CD14-positive monocyte (primary cell): ENCODE measurements around the gene CMYA5. TPM values are rescaled to one million over a fixed set of nuclear protein-coding genes. Genes with fewer than 3 reads are reported as not detected.

Source experiments
- DNase-seq, 3 donors: peaks; one replicate each; pipeline ENCODE4 v3.0.0-alpha.2; 2011 to 2022
- H2AFZ ChIP-seq: 2 replicates; pipeline ENCODE4 v1.6.0; 2012; ENCODE audit warnings: mild to moderate bottlenecking, low read depth, low read length, inconsistent platforms; ENCODE audit not compliant: insufficient read depth, poor library complexity, severe bottlenecking
- H3K27ac ChIP-seq, 2 donors: 1 replicate in 1 of 2; 2 replicates in 1 of 2; pipeline ENCODE4 v1.5.1; 2012 to 2013; ENCODE audit warnings: low read length in 2 of 2, control low read depth in 1 of 2, inconsistent platforms in 1 of 2, low read depth in 1 of 2, mild to moderate bottlenecking in 1 of 2
- H3K27me3 ChIP-seq, 2 donors: one replicate each; pipeline versions ENCODE4 v1.6.0 to v1.6.1; 2011 to 2013; ENCODE audit warnings: low read length in 2 of 2; ENCODE audit not compliant: control insufficient read depth in 2 of 2, insufficient read depth in 2 of 2
- H3K36me3 ChIP-seq, 2 donors: replicated peaks in 1 of 2; 1 replicate in 1 of 2; 2 replicates in 1 of 2; pipeline versions ENCODE4 v1.5.1 to v1.6.1; 2012 to 2013; ENCODE audit warnings: low read length in 2 of 2, control low read depth in 1 of 2, inconsistent platforms in 1 of 2, mild to moderate bottlenecking in 1 of 2; ENCODE audit not compliant: insufficient read depth in 2 of 2, control insufficient read depth in 1 of 2
- H3K4me1 ChIP-seq, 2 donors: 1 replicate in 1 of 2; 2 replicates in 1 of 2; pipeline versions ENCODE4 v1.5.1 to v1.6.1; 2012 to 2013; ENCODE audit warnings: low read length in 2 of 2, control low read depth in 1 of 2, inconsistent platforms in 1 of 2, mild to moderate bottlenecking in 1 of 2, moderate library complexity in 1 of 2; ENCODE audit not compliant: insufficient read depth in 2 of 2, control insufficient read depth in 1 of 2
- H3K4me2 ChIP-seq: replicated peaks from 2 replicates; pipeline ENCODE3; 2012; ENCODE audit warnings: low read length, moderate library complexity, mild to moderate bottlenecking; ENCODE audit not compliant: poor library complexity, severe bottlenecking; ENCODE audit errors: extremely low read depth
- H3K4me3 ChIP-seq, 3 experiments: fragments of 200-600 bp in 1 of 3; sonication (generic) in 1 of 3; replicated peaks in 1 of 3; 1 replicate in 2 of 3; 2 replicates in 1 of 3; pipeline ENCODE4 v1.5.1; 2011 to 2013; ENCODE audit warnings: low read length in 3 of 3, mild to moderate bottlenecking in 3 of 3, control low read depth in 2 of 3, low read depth in 2 of 3, inconsistent platforms in 1 of 3, moderate library complexity in 1 of 3
- H3K79me2 ChIP-seq: 2 replicates; pipeline ENCODE4 v1.6.0; 2012; ENCODE audit warnings: mild to moderate bottlenecking, control low read depth, inconsistent platforms, low read length, moderate library complexity; ENCODE audit not compliant: insufficient read depth
- H3K9ac ChIP-seq: 2 replicates; pipeline ENCODE4 v1.6.0; 2017; ENCODE audit warnings: low read length, mild to moderate bottlenecking; ENCODE audit not compliant: insufficient read depth, poor library complexity, severe bottlenecking
- H3K9me3 ChIP-seq, 2 donors: replicated peaks in 1 of 2; 1 replicate in 1 of 2; 2 replicates in 1 of 2; pipeline versions ENCODE4 v1.5.1 to v1.6.1; 2012 to 2013; ENCODE audit warnings: low read length in 2 of 2, control low read depth in 1 of 2; ENCODE audit not compliant: control insufficient read depth in 1 of 2, insufficient read depth in 1 of 2
- H4K20me1 ChIP-seq: 2 replicates; pipeline ENCODE4 v1.6.0; 2012; ENCODE audit warnings: mild to moderate bottlenecking, low read length, control low read depth, moderate library complexity; ENCODE audit not compliant: insufficient read depth
- H3K27ac Mint-ChIP-seq, 7 donors: one replicate each; pipeline ENCODE4 v1.8.0; 2020; ENCODE audit warnings: mild to moderate bottlenecking in 7 of 7, mixed read lengths in 7 of 7, moderate library complexity in 6 of 7, inconsistent platforms in 2 of 7
- H3K27me3 Mint-ChIP-seq, 3 donors: one replicate each; pipeline ENCODE4 v1.8.0; 2021 to 2022; ENCODE audit warnings: low read depth in 3 of 3, mild to moderate bottlenecking in 3 of 3, mixed read lengths in 3 of 3, moderate library complexity in 3 of 3, inconsistent platforms in 1 of 3
- H3K36me3 Mint-ChIP-seq, 2 donors: one replicate each; pipeline ENCODE4 v1.8.0; 2020; ENCODE audit warnings: mixed read lengths in 2 of 2, inconsistent platforms in 1 of 2, mild to moderate bottlenecking in 1 of 2
- H3K4me1 Mint-ChIP-seq: one replicate; pipeline ENCODE4 v1.8.0; 2020; ENCODE audit warnings: mild to moderate bottlenecking, mixed read lengths
- H3K4me3 Mint-ChIP-seq, 2 donors: one replicate each; pipeline ENCODE4 v1.8.0; 2020; ENCODE audit warnings: mild to moderate bottlenecking in 2 of 2, mixed read lengths in 2 of 2, moderate library complexity in 1 of 2
- H3K9me3 Mint-ChIP-seq, 7 donors: one replicate each; pipeline ENCODE4 v1.8.0; 2020 to 2022; ENCODE audit warnings: mixed read lengths in 7 of 7, mild to moderate bottlenecking in 6 of 7, moderate library complexity in 6 of 7, inconsistent platforms in 2 of 7
- CTCF ChIP-seq: fragments of 200-600 bp; IDR thresholded peaks from one replicate; pipeline ENCODE4 v1.8.0; 2022; ENCODE audit warnings: antibody characterized with exemption, mild to moderate bottlenecking
- WGBS: methylation state at CpG from one replicate; pipeline ENCODE4 v1.1.5; 2013; ENCODE audit warnings: missing lambda C conversion rate; ENCODE audit not compliant: insufficient coverage; 5-methylcytosine and 5-hydroxymethylcytosine counted together
- intact Hi-C, 2 donors: fragments of 100-400 bp; cut with micrococcal nuclease; formaldehyde crosslinking; loops; one replicate each; pipeline versions ENCODE4 v1.15.0 to v1.15.1; 2023
- polyA plus RNA-seq, 3 donors: library from polyadenylated mRNA; depleted of rRNA in 1 of 3; unstranded in 2 of 3; stranded (reverse) in 1 of 3; fragments of 300-500 nt in 2 of 3; fragments of >200 nt in 1 of 3; fragmentation: Illumina TruSeq in 2 of 3; gene quantifications; 1 replicate in 2 of 3; 2 replicates in 1 of 3; pipeline ENCODE4 v1.2.3, GENCODE V29; 2012 to 2021

The CMYA5 gene
- polyA plus RNA-seq, 3 donors, result 0.01 to 0.17 TPM; not detected in 1

GRCh38 chr5:79806741-79807140, 117.1 kb downstream of the CMYA5 start:
- no peak for TF ChIP-seq CTCF
- no peak overlapping the region for H3K27ac Mint-ChIP-seq
- H3K9me3 Mint-ChIP-seq, result peaks cover 0 to 2% (median 0%) of the 10 kb centered on the region in 7 donors

GRCh38 chr5:79809743-79810142, 120.1 kb downstream of the CMYA5 start:
- no peaks in the 10 kb centered on the region for H3K36me3 ChIP-seq
- peaks cover 0 to 2% (median 0%) of the 10 kb centered on the region in 7 donors for H3K9me3 Mint-ChIP-seq
- no peaks in the 10 kb centered on the region for H3K9me3 ChIP-seq
- no peak overlapping the region for H2AFZ ChIP-seq
- no peaks in the 10 kb centered on the region for H4K20me1 ChIP-seq
- H3K27me3 Mint-ChIP-seq, result no peaks in the 10 kb centered on the region
- WGBS, result 94% methylated on average over 2 of the region's 3 CpGs
- no peak overlapping the region for H3K4me2 ChIP-seq
- H3K79me2 ChIP-seq, result no peaks in the 10 kb centered on the region
- no peak overlapping the region for H3K27ac Mint-ChIP-seq
- no peak overlapping the region for H3K27ac ChIP-seq
- no peaks in the 10 kb centered on the region for H3K4me1 ChIP-seq
- no peak overlapping the region for H3K4me3 Mint-ChIP-seq
- intact Hi-C loops, result no loop called here
- H3K27me3 ChIP-seq, result no peaks in the 10 kb centered on the region
- no peak for DNase-seq
- no peak overlapping the region for H3K4me3 ChIP-seq
- no peaks in the 10 kb centered on the region for H3K36me3 Mint-ChIP-seq
- TF ChIP-seq CTCF, result no peak
- no peaks in the 10 kb centered on the region for H3K4me1 Mint-ChIP-seq
- H3K9ac ChIP-seq, result no peak overlapping the region

More at GRCh38 chr5:79806741-79807140, 117.1 kb downstream of the CMYA5 start:
- Mint-ChIP-seq H3K4me1 (peaks cover 14% of the 10 kb centered on the region), H3K36me3 (no peaks in the 10 kb centered on the region), H3K27me3 (no peaks in the 10 kb centered on the region), H3K4me3 (no peak overlapping the region)
- DNase-seq, result no peak
- Histone ChIP-seq H3K79me2 (no peaks in the 10 kb centered on the region), H3K36me3 (no peaks in the 10 kb centered on the region), H4K20me1 (no peaks in the 10 kb centered on the region), H3K4me2 (no peak overlapping the region), H3K27me3 (no peaks in the 10 kb centered on the region), H3K27ac (no peak overlapping the region), H3K4me1 (peaks cover 11 to 14% of the 10 kb centered on the region in 2 donors), H3K9me3 (no peaks in the 10 kb centered on the region), H3K4me3 (no peak overlapping the region), H3K9ac (no peak overlapping the region), H2AFZ (no peak overlapping the region)
- WGBS, result 55% methylated on average over 3 of the region's 3 CpGs
- intact Hi-C loops, result no loop called here
